CD4-positive, alpha-beta T cell treated with Interleukin-4 for 4 hours (primary cell): ENCODE measurements around the gene CACNA1C.
"Not testable (repeated sequence)": the region's sequence is repeated elsewhere in the genome, so short reads cannot be mapped to it uniquely, and the experiment has no call there.

Experiments
- DNase-seq: peaks from one replicate; pipeline ENCODE4 v3.0.0-alpha.2; 2020

CACNA1C gene

DNA sequence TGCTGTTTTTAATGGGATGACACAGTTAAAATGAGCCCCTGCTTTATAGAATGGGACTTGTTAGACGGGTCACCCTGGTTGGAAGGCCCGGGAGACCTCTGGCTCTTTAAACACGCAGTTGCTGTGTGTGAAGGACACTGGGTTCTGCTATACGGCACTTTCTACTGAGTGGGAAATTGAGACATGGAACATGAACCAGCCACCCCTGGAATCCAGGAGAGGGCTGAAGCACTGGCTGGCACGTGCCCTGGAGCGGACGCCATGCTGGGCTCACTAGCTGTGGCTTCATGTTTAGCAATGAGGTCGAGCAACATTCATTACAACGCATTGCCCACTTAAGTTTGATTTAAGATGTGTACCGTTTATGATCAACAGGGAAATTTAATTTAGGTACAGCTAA lies 23.9 kb downstream of the CACNA1C start:
- no peak for DNase-seq

DNA sequence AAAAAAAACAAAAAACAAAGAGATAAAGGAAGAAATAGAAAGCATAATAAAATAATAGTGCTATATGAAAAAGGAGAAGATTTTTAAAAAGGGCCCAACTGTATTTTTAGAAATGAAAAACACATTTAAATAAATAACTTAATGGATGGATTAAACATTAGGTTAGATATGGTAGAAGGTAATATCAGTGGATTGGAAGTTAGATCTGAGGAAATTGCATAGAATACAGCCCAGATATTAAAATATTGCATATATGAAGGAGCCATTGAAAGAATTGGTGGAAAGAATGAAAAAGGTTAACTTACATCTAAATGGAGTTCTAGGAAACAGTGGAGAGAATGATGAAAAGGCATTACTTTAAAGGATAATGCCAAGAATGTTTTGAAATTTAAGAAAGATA lies 27.8 kb downstream of the CACNA1C start:
- no peak for DNase-seq

DNA sequence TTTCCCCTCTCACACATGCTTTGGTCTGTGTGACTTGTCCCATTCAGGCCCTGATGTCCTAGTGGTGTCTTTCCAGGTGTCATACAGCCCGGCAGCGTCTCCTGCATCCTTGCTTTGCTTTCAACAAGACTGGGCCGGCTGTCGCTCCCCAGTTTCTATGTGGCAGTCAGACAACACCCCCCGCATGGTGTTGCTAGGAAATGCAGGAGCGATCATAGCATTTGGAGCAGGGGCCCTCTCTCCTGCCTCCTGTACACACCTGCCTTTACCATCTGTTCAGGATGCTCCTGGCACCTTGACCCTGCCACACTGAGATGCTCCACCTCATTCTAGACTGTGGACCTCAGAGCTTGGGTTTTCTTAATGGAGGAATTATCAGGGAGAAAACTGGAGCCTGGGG lies 29.5 kb downstream of the CACNA1C start:
- DNase-seq = no peak

DNA sequence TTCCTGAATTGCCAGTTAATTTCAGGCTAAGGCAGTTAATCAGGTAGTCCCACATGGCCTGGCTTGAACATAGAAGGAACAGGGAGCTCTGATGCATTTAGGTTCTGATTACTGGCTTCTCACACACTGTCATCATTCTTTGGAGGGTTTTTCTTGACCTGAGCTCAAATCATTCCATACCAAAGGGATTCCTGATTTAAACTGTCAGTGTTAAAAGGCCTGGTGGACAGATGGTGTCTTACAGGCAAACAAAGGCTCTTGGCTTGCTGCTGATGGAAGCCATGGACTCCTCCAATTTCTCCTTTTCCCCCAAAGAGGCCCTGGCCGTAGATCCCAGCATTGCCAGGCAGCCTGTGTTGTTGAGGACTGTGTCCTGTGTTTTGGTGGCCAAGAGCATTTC lies 30.2 kb downstream of the CACNA1C start:
- no peak for DNase-seq

DNA sequence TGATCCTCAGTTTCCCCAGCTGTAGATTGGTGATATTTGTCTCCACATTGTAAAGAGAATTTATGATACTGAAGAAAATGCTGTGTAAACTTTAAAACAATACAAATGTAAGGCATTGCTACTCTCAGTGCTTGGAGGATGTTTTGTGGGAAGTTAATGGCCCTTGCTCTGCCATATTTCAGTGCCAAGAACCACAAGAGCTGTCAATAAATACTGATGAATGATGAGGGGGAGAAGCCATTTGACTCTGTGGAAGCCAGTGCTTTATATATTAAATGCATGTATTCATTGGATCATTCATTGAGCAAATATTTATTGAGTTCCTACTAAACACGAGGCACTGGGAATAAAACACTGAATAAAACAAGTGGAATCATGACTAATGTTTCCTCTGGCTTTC lies 30.8 kb downstream of the CACNA1C start:
- no peak for DNase-seq

DNA sequence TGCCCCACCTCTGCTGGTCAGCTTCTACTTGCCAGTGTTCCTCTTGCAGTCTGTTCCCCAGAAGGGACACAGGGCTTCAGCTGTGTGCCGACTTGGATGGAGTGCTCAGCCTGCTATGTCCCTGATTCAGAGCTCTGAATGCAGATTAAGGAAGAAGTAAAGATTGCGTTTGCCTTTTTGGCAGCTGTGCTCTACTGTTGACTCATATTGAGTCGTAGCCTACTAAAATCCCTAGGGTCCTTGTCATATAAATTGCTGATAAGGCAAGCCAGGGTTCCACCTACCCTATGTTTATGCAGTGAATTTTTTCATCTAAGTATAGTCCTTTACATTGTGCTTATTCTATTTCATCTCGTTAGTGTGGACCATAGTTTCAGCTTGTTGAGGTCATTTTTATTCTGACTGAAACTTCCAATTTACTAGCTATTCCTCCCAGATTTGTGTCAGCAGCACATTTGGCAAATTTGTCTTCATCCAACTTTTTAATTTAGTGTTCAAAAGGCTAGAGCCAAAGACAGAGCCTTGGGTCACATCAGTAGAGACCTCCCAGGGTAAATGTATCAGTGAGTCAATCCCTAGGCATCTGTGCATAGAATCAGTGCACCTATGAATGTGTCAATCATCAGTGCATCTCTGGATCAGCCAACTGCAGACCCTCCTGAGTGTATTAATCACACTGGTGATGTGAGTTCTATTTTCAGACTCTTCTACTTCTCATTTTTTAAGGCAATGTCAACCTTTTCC lies 31.9 kb downstream of the CACNA1C start:
- no peak for DNase-seq

DNA sequence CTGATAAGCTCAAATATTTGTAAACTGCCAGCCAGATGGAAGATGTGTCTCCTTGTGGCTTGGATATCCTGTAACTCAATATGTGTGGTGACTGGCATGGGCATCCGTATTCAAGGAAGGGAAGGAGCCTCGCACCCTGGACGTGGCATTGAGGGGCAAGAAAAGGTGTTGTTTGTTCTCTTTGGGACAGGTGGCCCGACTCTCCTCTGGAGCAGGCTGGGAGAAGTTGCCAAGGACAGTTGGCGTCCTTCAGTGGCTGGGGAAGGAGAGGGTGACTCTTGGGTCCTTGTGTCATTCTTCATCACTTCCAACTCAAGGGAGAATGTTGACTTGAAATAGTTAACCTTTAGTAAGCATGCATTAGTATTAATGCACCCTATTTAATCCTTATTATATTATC lies 39.6 kb downstream of the CACNA1C start:
- no peak for DNase-seq

DNA sequence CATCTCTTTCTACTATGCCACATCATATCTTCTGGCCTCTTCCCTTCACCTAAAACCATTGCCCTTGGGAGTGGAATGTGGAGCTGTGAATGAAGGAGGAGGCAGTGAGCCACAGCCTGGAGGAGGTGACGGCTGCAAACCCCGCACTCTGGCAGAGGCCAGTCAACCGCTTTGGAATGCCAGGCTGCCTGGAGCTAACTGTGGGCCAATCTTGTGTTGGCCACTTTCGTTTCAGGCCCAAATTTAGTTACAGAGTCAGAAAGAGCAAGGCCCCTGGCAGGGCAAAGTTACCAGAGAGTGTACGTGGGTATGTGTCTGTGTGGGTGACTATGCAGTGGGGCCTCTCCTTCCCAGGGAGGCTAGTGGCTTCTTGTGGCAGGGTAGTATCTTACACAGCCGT lies 40.1 kb downstream of the CACNA1C start:
- DNase-seq = no peak

DNA sequence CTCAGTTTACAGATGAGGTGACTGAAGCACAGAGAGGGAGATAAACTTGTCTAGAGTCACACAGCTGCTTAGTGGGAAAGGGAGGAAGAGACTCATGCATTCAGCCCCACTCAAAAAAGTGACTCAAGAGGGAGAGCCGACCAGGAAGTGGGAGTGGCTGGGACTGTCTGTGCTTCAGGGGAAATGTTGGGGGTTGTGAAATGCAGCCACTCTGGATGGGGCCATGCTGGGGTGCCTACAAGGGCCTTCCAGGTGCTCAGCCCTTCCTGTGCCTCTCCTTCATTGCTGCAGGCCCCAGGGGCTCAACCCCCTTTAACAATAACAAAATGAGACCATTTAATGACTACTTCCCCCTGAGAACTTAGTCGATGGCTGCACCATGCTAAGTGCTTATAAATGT lies 41.8 kb downstream of the CACNA1C start:
- no peak for DNase-seq

DNA sequence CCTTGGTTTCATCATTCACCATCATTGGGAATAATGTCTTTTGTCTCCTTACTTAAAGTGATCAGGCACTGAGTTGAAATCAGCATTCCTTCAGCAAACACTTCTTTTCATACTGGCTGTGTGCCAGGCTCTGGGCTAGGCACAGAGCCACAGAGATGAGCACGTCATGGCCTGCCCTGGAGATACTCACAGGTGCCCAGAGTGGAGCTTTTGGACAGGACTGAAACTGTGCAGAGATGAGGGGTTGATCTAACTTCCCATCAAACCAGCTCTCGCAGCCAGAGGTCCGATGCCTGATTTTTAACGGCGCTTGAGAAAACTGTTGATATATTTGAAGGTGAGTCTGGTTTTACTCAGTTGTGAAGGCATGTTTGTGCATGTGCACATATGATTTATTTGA lies 43.1 kb downstream of the CACNA1C start:
- DNase-seq = no peak

DNA sequence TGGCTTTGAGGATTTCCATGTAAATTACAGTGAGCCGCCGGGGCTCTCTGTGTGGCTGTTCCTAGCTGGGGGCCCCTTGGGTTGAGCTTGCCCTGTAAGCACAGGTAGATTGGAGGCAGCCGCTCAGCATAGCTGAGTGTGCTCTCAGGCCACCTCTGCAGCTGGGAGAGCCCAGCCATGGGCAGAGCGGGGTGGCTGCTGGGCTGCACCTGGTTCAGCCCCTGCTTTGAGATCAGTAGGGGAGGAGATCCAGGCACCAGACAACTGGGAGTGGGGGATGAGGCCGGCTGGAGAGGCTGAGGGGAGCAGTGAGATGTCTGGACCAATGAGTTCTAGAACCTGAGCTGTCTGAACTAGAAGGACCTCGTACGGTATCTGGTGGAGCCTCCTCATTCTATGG lies 44.8 kb downstream of the CACNA1C start:
- no peak for DNase-seq

DNA sequence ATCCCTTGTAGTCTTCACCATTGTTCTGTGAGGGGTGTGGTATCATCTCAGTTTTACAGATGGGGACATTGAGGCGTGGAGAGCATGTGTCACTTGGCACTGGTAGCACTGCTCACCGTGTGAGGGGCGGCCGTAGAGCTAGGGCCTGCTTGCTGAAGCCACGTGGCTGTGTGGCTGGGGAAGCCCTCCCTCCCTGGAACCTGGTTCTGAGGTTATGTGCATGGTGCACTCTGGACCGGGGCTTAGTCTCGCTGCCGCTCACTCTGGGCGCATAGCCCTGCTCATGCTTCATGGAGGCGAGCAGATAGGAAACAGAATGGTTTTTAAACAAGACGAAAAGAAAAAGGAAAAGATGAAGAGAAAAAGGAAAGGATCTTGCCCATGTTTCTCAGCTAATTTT lies 46.1 kb downstream of the CACNA1C start:
- no peak for DNase-seq

DNA sequence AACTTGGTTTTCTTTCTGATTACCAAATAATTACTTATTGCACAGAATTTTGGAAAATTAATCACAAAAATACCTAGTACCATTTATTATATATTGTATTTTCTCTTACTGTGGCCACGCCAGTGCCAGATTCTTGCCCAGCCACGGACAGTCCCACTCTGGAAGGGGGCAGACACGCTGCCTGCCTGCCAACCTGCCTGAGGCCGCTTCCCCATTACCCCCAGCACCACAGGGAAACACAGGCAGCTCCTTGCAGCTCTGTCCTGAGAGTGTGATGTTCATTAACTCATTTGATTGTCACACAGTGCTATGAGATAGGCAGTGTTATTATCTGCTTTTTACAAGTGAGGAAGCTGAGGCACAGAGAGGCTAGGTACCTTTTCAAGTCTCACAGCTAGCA lies 46.8 kb downstream of the CACNA1C start:
- DNase-seq = no peak

DNA sequence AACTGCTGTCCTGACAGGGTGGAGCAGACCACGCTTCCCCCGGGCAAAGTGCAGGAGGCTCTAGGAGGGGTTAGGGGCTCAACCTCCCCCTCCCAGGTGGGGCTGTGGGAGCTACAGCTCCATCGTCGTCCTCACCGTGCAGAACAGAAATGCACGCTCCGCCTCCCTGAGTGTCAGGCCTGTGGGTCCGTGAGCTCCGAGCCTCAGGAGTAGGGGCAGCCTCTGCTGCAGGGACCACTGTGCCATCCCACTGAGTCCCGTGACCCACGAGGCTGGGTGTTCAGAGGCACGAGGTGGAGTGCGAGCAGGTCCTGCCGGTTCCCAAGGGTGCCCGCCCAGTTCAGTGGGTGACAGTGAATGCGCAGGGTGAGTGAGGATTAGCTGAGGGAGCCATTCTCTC lies 48.6 kb downstream of the CACNA1C start:
- DNase-seq = no peak

DNA sequence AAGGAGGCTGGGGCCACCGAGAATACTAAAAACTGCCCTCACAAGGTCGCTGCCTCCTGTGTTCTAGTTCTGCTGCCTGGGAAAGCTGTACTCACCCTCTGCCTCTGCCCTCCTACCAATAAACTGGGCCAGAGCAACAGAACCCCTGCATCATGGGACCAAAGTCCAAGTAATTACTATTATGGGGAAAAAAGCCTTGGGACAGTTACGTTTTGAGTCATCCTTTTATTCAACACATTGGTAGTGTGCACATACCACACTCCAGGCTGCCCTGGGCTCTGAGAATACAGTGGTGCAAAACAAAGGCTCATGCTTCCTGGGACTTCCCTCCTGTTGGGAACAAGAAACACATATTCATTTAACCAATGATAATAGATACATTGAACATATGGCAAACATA lies 49.0 kb downstream of the CACNA1C start:
- no peak for DNase-seq

DNA sequence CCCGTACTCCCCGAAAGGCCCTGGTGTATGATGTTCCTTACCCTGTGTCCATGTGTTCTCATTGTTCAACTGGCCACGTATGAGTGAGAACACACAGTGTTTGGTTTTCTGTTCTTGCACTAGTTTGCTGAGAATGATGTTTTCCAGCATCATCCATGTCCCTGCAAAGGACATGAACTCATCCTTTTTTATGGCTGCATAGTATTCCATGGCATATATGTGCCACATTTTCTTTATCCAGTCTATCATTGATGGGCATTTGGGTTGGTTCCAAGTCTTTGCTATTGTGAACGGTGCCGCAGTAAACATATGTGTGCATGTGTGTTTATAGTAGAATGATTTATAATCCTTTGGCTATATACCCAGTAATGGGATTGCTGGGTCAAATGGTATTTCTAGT lies 49.9 kb downstream of the CACNA1C start:
- not testable (repeated sequence) for DNase-seq

DNA sequence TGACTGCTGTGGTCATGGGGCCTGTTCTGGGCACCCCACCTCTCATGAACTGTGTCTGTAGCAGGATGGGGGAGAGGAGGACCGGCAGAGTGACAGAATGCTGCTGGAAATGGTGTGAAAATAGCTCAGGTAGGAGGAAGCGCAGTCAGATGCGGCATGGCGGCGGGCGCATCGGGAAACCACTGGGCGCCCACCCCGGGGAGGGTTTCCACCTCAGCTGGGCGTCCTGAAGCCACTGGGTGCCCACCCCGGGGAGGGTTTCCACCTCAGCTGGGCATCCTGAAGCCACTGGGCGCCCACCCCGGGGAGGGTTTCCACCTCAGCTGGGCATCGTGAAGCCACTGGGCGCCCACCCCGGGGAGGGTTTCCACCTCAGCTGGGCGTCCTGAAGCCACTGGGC lies 52.6 kb downstream of the CACNA1C start:
- not testable (repeated sequence) for DNase-seq

DNA sequence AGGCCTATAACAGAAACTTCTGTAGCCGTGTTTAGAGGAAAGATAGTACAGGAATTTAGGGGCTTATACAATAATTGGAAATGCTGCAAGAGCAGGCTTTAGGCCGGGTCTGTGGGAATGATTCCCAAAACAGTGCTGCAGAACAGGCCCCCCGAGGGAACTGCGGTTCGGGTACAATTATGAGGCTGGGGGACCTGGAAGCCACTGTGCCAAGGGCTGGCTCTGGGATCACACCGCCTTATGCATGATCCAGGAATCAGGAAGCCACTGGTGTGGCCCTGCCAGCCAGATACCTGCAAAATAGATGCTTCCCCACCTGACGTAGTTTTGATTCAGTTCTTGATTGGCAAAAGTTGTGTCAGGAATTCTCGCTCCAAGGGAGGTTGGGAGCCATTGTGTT lies 55.4 kb downstream of the CACNA1C start:
- no peak for DNase-seq

DNA sequence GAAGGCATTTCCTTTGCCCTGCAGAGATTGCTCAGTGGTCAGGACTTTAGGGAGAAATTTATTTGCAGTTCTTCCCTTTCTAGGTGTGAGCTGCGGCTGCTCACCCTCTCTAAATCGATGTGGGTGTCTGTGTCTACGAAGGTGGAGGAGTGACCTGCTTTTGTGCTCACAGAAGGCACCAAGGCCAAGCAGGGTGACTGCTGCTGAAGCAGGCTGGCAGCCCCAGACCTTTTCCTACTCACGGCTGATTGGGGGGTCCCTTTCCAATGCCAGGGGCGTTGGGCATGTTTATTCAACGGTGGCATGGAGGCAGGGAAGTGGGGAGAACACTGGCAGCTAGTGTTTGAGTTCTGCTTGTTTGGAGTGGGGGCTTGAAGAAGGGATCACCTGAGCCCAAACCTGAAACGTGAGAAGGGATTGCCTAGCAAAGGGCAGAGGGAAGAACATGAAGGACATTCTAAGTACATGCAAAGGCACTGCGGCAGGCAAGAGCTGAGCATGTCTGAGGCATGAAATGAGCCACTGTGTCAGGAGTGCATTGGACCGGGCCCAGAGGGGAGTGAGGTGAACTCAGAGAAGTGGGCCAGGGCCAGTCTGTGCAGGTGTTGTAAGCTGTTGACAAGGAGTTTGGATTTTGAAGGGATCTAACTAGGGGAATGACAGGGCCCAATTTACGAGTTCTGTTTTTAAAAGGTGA lies 56.3 kb downstream of the CACNA1C start:
- DNase-seq = no peak

DNA sequence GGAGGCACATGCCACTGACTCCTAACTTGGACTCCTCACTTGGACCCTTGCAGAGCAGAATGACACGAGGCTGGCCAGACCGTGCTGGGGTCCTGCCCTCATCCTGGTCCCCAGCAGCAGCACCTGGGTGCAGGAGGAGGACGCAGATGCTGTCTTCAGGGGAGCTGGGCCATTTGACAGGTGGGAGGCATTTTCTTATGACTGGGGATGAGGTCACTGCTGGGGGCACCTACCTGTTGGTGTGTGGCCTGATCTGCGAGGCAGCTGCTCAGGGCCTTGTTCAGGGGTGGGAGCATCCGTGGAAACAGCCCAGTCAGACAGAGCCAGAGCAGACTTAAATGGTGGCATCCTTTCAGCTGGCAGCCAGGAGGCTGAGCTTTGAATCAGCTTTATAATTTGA lies 57.3 kb downstream of the CACNA1C start:
- DNase-seq = no peak

DNA sequence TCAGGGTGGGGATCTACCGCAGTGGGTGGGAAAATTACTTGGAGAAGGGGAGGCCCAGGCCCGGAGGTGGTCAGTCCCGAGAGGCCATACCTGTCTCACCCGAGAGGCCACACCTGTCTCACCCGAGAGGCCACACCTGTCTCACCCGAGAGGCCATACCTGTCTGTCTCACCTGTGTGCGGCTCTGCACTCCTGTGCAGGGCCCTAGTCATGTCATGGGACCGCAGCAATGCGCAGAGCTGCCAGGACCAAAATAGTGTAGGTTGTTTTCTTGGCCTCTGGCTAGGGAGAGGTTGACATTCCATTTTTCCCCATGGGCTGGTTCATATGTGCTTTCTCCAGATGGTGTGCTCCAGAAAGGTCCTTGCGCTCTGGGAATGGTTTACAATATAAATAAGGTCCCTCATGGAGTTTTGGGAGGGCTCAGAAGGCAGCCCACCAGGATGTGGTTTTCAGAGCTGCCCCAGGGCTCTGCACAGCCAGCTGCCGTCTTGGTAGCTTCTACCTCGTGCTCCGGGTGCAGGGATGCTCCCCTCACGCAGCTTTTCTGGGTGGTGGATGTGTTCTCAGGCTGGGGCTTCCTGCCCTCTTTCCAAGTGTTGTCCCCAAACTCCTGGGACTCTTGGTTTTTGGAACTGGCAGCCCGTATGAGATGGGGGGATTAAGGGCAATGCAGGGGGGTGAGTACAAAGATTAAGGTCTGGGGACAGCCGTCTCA lies 58.2 kb downstream of the CACNA1C start:
- no peak for DNase-seq

DNA sequence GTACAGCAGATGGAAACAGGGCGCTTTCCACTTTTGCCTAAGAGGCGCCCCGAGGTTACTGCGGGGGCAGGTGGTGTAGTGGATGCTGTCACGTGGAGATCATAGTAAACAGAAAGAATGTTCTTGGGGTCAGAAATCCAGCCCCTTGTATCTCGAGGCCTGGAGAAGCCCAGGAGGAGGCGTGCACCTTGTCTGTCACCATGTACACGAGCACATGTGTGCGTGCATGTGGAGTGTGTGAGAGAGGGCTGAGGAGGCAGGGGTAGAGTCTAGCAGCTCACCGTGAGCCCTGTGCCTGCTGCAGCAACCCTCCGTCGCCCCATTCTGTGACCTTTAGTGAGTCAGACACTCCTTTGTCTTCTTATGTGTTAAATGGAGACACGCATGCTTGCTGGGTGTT lies 59.0 kb downstream of the CACNA1C start:
- no peak for DNase-seq

DNA sequence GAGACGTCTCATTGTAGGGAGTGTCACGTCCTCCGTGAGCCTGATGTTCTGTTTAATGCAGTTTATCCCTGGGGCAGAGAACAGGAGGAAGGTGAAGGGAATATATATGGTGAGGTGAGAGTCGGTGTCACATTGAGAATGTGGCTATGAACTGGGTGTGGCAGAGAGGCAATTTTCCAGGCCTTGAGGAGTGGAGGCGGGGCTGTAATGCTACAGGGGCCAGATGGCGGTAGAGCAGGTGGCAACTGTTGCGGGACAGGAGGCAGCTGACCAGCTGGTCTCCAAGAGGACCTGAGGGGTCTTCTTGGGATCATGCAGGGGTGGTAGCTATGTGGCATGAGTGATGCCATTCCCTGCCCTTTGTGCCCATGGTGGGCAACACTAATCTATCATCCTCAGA lies 59.6 kb downstream of the CACNA1C start:
- no peak for DNase-seq
